Gastroesophageal sphincter (tissue), 3 donors: Measurements from ENCODE around the gene MYO18A.

ENCODE experiments used
- CTCF ChIP-seq, 4 experiments: fragments of 200-600 bp in 2 of 4; fragments of 450-650 bp in 2 of 4; sonication (generic) in 1 of 4; IDR thresholded peaks; one replicate each; pipeline ENCODE4 v1.5.1; 2017 to 2019; ENCODE audit warnings: antibody characterized with exemption in 4 of 4, mild to moderate bottlenecking in 2 of 4, moderate library complexity in 2 of 4
- POLR2A ChIP-seq, 2 donors: fragments of 450-650 bp; IDR thresholded peaks; one replicate each; pipeline ENCODE4 v1.6.1; 2017; ENCODE audit warnings: antibody characterized with exemption in 2 of 2, mild to moderate bottlenecking in 2 of 2, moderate library complexity in 1 of 2
- POLR2AphosphoS5 ChIP-seq: sonication (generic); formaldehyde crosslinking; IDR thresholded peaks from one replicate; pipeline ENCODE4 v1.6.1; 2017; ENCODE audit warnings: antibody characterized with exemption

DNA sequence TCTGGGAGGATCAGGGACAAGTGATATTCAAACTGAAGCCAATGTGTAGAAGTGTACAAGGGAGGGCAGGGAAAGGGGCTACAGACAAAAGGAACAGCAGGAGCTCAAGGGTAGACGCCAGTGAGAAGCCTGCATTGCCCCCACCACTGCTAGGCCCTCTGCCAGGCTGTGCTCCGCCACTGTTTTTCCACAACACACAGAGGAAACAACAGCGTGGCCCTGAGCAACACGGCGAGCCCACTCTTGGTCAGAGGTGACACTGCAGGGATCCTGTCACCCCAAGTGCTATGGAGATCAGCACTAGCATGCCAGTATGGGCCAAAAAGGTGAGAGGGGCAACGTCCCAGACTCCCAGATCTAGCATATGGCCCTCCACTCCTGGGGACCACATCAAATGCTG is 23.4 kb downstream of the MYO18A start:
- no peak for TF ChIP-seq CTCF (IDR thresholded peaks at IDR 0.05)
- no peak for TF ChIP-seq POLR2AphosphoS5
- TF ChIP-seq POLR2A (IDR thresholded peaks at IDR 0.05) = no peak
